GM19463 (cell line): ENCODE measurements around the gene CFAP46.
"Not testable (repeated sequence)": the region's sequence is repeated elsewhere in the genome, so short reads cannot be mapped to it uniquely, and the experiment has no call there.

Source experiments
- ATAC-seq: cut with Tn5 transposase; IDR thresholded peaks from one replicate; pipeline ENCODE4 v1.9.1; 2021; ENCODE audit warnings: mild to moderate bottlenecking, moderate library complexity; ENCODE audit not compliant: unreplicated experiment

The CFAP46 gene

DNA sequence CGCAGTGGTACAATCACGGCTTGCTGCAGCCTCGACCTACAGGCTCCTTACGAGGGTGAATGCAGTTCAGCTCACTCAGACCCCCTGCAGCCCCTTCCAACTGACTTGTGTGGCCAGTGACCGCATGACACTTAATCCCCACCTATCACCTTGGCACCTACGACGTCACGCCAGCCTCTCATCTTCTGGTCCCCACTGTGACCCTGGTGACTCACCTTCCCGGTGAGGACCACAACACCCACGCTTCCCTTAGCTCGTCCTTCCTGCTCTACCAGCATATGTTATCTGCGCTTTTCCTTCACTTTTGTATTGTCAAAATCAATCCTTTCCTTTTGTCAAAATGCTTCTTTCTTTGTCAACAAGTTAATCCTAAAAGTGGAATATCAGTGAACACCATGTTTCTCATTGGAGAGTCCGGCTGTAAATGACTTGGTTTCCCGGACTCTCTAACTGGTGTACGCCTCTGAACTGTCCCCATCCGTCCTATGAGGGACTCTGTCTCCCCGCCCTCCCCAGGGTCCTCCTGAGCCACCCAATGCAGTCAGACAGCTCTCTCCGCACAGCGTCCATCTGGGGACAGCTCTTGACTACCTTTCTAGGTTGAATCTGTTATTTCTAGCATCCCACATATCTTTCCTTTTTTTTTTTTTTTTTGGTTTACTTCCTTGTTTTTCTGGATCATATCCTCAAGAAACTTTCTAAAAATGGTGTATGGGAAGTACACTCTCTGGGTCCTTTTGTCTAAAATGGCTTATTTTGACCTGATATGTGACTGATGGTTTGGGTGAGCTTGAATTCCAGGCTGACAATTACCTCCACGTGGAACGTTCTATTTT lies 37.3 kb downstream of the CFAP46 start:
- ATAC-seq: no peak

DNA sequence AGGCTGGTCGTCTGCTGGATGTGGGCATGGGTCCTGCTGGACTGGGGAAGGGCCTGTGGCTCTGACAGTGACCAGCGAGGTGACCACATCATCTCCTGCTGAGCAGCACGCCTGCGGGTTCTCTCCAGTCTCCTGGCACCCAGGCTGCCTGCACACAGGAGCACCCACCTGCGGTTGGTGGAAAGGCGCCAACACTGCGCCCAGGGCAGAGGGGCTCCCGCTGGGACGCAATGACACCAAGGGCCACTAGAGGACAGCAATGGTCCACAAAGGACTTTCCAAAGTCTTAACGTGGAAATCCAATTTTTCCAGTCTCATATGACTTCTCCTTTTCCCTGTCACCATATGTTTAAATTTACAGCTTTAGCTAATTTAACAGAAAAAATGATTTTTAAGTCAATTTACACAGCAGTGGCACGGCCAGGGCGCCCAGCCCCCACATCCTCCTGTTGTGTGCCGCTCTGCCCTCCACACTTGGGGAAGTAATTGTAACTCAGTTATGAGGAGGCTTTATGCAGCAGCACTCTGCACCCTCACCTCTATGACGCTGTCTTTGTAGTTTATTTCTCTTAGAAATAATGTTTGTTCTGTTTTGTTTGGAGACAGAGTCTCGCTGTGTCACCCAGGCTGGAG lies 38.1 kb downstream of the CFAP46 start:
- ATAC-seq: no peak

GRCh38 chr10:132902656-132903575 lies 39.5 kb downstream of the CFAP46 start:
- not testable (repeated sequence) for ATAC-seq

DNA sequence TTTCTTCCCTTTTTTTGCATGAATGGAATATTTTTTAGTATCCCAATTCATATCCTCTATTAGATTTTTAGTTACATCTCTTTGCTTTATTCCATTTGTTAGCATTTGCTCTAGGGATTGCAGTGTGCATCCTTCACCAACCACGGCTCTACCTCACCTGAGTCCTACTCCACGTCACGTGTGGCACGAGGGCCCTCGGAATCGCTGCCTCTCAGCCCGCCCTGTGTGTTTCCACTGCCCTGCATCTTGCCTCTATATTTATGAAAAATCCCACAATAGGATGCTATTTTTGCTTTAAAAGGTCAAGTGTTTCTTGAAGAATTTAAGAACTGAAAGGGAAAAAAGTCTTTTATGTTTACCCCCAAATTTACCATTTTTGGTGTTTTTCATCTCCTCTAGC lies 41.0 kb downstream of the CFAP46 start:
- ATAC-seq: no peak

DNA sequence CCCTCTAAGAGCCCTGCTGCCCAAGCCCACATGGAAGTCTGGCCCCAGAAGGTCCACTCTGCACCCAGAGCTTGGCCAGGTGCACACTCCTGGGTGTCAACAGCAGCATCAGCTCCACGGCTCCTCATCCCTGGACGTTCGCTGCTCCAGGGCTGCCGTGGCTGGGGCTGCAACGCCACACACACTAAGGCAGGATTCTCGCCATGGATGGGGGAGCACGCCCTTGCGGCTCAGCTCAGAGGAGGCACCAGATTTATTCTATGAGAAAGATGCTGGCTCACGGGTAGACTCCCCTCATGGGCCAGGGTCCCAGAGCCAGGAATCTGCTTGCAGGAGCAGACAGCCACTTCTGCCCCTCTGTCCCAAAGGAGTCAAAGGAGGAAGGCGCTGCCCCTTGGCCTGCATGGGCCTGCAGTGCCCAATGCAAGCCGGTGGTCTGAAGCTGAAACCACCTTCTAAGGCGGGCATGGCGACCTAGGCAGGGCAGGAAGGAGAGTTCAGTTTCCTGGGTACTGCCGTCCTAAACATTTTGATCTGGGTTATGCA lies 42.1 kb downstream of the CFAP46 start:
- ATAC-seq: no peak

- no peak for ATAC-seq
These were observed 42.7 kb downstream of the CFAP46 start for GRCh38 chr10:132899751-132900065.

DNA sequence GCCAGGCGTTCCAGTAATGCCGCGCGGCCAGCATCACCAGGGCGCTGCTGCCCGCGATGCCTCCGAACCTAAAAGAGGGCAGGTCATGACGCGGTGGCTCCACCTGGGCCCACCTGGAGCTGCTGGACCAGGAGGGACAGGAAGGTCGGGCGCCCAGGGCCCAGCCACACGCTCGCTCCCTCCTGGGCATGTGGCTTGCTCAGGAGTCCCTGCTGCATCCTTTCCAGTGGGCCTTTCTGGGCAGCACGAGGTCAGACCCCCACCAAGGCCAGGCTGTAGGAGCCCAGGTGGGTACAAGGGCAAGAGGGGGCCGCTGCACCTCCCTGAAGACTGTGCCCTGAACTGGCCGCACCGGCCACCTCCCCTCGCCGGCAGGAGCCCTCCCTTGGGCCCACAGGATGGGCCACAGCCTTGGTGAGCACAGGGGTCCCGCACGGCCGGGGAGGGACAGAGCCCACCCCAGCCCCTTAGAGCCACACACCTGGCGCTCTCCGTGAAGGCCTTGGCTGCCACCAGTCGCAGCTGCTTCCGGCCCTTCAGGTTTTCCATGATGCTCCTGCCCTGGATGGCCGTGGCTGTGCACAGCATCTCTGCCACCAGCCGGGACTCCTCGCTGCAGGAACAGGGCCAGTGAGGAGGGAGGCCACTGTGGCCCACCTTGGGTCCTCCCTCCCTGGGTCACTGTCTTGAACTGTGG lies 43.2 kb downstream of the CFAP46 start:
- ATAC-seq: no peak

DNA sequence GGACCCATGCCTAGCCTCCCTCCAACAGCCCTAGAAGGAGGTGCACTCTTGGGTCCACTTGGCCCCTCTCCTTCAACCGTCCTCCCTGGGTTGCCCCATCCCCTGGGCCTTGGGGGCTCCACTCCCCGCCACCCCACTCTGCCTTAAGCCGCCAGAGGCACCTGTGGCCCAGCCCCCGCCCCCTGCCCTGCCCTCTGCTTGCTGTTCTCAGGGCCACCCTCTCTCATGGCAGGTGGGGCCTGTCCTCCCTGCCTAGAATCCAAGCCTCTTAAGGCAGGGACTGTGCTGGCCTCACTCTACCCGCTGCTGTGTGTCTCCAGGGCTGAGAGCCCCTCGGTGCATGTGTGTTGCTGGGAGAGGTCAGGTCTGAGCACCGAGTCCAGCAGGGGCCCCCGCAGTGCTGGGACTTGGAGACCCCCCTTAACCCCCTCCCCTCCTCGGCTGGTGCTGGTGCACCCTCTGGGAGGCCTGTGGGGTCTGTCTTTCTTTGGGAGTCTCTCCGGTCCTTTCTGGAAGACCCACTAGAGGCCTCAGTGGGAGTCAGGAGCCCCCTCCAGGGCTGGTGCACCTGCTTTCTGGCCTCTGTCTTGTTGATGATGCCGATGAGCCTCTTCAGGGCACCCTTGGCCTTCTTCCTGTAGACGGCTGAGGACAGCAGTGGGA lies 43.8 kb downstream of the CFAP46 start:
- no peak for ATAC-seq

DNA sequence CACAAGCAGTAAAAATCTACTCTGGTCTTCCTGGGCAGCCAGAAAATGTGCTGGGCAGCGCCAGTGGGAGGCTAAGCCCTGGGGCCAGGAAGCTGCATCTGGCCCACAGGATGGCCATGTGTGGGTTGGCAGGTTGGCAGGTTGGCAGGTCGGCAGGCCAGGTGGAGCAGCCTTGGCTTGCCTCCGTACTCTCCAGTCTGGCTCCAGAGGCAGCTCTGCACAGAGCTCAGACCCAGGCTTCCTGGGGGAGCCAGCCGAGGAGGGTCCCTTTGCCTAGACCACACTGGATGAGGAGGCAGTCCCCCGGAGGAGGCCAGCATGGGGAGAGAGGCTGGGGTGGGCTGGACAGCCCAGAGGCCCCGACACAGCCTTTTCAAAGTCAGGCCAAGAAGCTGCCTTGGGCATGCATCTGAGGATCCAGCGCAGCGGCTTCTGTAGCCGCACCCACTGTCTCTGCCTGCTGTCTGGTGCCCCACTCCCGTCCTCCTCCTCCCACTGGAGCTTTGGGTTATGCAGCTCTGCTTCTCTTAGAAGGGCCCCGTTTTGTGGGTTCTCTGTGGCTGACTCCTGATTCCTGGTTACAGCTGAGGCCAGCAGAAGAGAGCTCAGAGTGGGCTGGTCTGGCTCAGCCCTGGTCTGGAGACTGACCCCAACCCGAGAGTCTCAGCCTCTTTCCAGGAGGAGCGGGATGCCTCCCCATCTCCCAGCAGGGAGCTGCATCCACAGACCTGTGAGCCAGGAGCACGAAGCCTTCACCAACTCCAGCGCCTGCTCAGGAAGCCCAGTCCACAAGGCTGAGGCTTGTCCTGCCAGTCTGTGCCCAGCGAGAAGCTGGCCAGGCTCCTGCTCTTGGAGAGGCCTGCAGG lies 44.6 kb downstream of the CFAP46 start:
- no peak for ATAC-seq

DNA sequence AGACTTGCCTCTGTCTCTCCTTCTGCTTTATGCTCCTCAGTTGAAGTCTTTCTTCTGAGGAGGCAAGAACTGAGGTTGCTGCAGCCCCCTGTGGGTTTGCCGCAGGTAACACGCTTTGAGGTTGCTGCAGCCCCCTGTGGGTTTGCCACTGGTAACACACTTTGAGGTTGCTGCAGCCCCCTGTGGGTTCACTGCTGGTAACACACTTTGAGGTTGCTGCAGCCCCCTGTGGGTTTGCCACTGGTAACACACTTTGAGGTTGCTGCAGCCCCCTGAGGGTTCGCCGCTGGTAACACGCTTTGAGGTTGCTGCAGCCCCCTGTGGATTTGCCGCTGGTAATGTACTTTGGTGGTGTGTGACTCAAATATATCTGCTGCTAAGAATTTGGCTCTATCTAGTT lies 48.6 kb downstream of the CFAP46 start:
- not testable (repeated sequence) for ATAC-seq

DNA sequence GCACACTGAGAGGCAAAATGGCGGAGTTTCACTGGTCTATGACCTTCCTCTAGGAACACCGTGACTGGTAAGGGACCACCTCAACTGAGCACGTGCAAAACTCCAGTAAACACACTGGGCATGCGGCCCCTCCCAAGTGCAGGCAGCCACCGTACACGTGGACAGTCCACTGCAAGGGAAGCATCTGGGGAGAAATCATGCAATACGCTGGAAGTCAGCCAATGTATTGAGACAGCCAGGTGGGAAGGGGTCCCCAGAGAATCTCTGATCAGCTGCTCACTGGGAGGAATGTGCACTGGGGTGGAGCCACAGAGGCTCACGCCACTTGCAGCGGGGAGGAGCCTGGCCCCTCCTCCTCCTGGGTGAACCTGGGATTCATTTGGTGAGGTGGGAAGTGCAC lies 49.3 kb downstream of the CFAP46 start:
- ATAC-seq: no peak

- no peak for ATAC-seq
These were observed 50.4 kb downstream of the CFAP46 start for GRCh38 chr10:132892004-132892403.

- no peak for ATAC-seq
These were observed 51.0 kb downstream of the CFAP46 start for GRCh38 chr10:132891368-132891767.

DNA sequence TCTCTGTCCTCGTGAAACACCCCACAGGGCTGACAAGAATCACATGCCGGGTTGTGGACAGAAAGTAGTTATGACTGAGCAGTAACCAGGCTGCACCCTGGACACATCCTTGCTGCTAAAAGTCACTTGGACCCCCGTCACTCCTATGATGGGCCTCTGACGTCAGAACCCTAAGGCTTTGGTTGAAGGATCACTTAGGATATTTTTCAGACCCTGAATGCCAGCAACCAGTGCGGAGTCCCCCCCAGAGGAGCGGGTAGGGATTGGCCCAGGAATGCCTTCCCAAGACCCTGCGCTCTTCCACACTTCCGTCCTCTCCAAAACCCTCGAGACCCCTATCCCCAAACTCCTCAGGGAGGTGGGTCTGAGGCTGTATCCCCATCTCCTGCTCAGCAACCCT lies 52.1 kb downstream of the CFAP46 start:
- no peak for ATAC-seq

DNA sequence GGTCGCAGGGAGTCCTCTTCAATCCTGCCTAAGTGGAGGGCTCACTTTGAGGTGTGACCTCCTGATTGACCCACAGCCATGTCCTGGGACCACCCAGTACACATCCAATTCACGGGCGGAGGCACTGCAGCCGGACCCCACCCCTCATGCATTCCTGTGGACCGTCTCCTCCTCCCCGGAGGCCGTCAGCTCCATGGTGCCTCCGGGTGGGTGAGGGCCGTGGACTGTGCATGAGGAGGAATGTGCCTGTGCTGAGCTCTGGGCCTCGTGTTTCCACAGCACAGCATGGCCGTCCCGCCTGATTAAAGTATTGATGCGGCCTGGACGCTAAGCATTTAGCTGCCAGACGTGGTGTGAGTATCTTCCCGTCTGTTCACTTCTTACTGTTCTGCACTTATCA lies 52.8 kb downstream of the CFAP46 start:
- no peak for ATAC-seq

- no peak for ATAC-seq
These were observed 53.4 kb downstream of the CFAP46 start for GRCh38 chr10:132888898-132889490.

- ATAC-seq: not testable (repeated sequence)
These were observed 53.9 kb downstream of the CFAP46 start for GRCh38 chr10:132888446-132888845.

- ATAC-seq: no peak
These were observed 55.9 kb downstream of the CFAP46 start for GRCh38 chr10:132886211-132887099.
